Liver (tissue), 9 donors: Measurements from ENCODE around the gene SEMA3E. TPM values are rescaled to one million over a fixed set of nuclear protein-coding genes. Genes with fewer than 3 reads are reported as not detected.

ENCODE experiments used
- DNase-seq: peaks from one replicate; pipeline ENCODE4 v3.0.0-alpha.2; 2017; ENCODE audit warnings: low spot score
- H3K27ac ChIP-seq, 2 donors: one replicate each; pipeline ENCODE4 v1.7.0; 2013; ENCODE audit warnings: inconsistent platforms in 2 of 2, low read length in 2 of 2, control low read depth in 1 of 2, low read depth in 1 of 2, mild to moderate bottlenecking in 1 of 2
- H3K27me3 ChIP-seq, 4 donors: one replicate each; pipeline versions ENCODE4 v1.6.1 to v1.7.0; 2013; ENCODE audit warnings: low read length in 3 of 4, inconsistent platforms in 1 of 4, mild to moderate bottlenecking in 1 of 4, moderate library complexity in 1 of 4; ENCODE audit not compliant: control insufficient read depth in 4 of 4, insufficient read depth in 4 of 4
- H3K36me3 ChIP-seq, 4 donors: one replicate each; pipeline versions ENCODE4 v1.6.1 to v1.7.0; 2013; ENCODE audit warnings: low read length in 3 of 4, mild to moderate bottlenecking in 3 of 4, low read depth in 1 of 4, moderate library complexity in 1 of 4; ENCODE audit not compliant: control insufficient read depth in 4 of 4, insufficient read depth in 3 of 4
- H3K4me1 ChIP-seq, 4 donors: one replicate each; pipeline versions ENCODE4 v1.6.1 to v1.7.0; 2013; ENCODE audit warnings: low read length in 3 of 4, mild to moderate bottlenecking in 3 of 4, moderate library complexity in 1 of 4; ENCODE audit not compliant: control insufficient read depth in 4 of 4, insufficient read depth in 4 of 4
- H3K4me3 ChIP-seq, 3 donors: one replicate each; pipeline versions ENCODE4 v1.6.1 to v1.7.0; 2013; ENCODE audit warnings: low read length in 3 of 3, control low read depth in 1 of 3, low read depth in 1 of 3, mild to moderate bottlenecking in 1 of 3
- H3K9ac ChIP-seq, 2 donors: one replicate each; pipeline ENCODE4 v1.7.0; 2013; ENCODE audit warnings: low read length in 2 of 2, mild to moderate bottlenecking in 2 of 2, moderate library complexity in 2 of 2, control low read depth in 1 of 2, low read depth in 1 of 2
- H3K9me3 ChIP-seq, 4 donors: one replicate each; pipeline versions ENCODE4 v1.6.1 to v1.7.0; 2013; ENCODE audit warnings: low read length in 3 of 4; ENCODE audit not compliant: control insufficient read depth in 4 of 4
- EGR1 ChIP-seq, 2 donors: IDR thresholded peaks; 2 replicates each; pipeline ENCODE4 v1.6.1; 2016 to 2018; ENCODE audit warnings: antibody characterized with exemption in 2 of 2, low read depth in 2 of 2
- FOXA1 ChIP-seq: IDR thresholded peaks from 2 replicates; pipeline ENCODE4 v1.6.1; 2016; ENCODE audit warnings: antibody characterized with exemption
- HNF4A ChIP-seq, 2 donors: conservative IDR thresholded peaks; 2 replicates each; pipeline ENCODE4 v1.6.1; 2016; ENCODE audit warnings: antibody characterized with exemption in 2 of 2, mild to moderate bottlenecking in 2 of 2
- HNF4G ChIP-seq: IDR thresholded peaks from 2 replicates; pipeline ENCODE4 v1.6.1; 2016; ENCODE audit warnings: antibody characterized with exemption
- NR2F2 ChIP-seq: IDR thresholded peaks from 2 replicates; pipeline ENCODE4 v1.6.1; 2016; ENCODE audit warnings: antibody characterized with exemption
- RAD21 ChIP-seq, 2 donors: IDR thresholded peaks; 2 replicates each; pipeline ENCODE4 v1.6.1; 2016; ENCODE audit warnings: antibody characterized with exemption in 2 of 2, mild to moderate bottlenecking in 2 of 2
- REST ChIP-seq: IDR thresholded peaks from 2 replicates; pipeline ENCODE4 v1.6.1; 2016; ENCODE audit warnings: antibody characterized with exemption, mild to moderate bottlenecking
- RXRA ChIP-seq, 2 donors: IDR thresholded peaks; 2 replicates each; pipeline ENCODE4 v1.6.1; 2017 to 2018; ENCODE audit warnings: antibody characterized with exemption in 2 of 2, mild to moderate bottlenecking in 1 of 2
- SP1 ChIP-seq: IDR thresholded peaks from 2 replicates; pipeline ENCODE4 v1.6.1; 2018; ENCODE audit warnings: antibody characterized with exemption, mild to moderate bottlenecking
- TAF1 ChIP-seq: conservative IDR thresholded peaks from 2 replicates; pipeline ENCODE4 v1.6.1; 2016; ENCODE audit warnings: antibody characterized with exemption, mild to moderate bottlenecking
- YY1 ChIP-seq: IDR thresholded peaks from 2 replicates; pipeline ENCODE4 v1.6.1; 2016; ENCODE audit warnings: antibody characterized with exemption, mild to moderate bottlenecking
- ZBTB33 ChIP-seq: IDR thresholded peaks from 2 replicates; pipeline ENCODE4 v1.6.1; 2016; ENCODE audit warnings: antibody characterized with exemption
- WGBS: extraction: QIAGEN DNeasy Blood & Tissue Kit; methylation state at CpG from one replicate; pipeline ENCODE4 v1.1.7; 2013; 5-methylcytosine and 5-hydroxymethylcytosine counted together
- polyA plus RNA-seq, 2 donors: library from polyadenylated mRNA; stranded (reverse) in 1 of 2; unstranded in 1 of 2; fragments of 200-250 nt in 1 of 2; fragments of >200 nt in 1 of 2; fragmentation: Nextera tagmentation in 1 of 2; extraction: Ambion mirVana in 1 of 2; gene quantifications; one replicate each; pipeline versions ENCODE4 v1.2.1 to v1.2.3, GENCODE V29; 2013 to 2015
- total RNA-seq, 2 donors: library from RNA; depleted of rRNA; stranded (reverse); fragments of >200 nt; gene quantifications; one replicate each; pipeline ENCODE4 v1.2.3, GENCODE V29; 2014
- TF ChIP-seq, protein P1 (sequence below): fragments of 150-350 bp; IDR thresholded peaks from 2 replicates; pipeline ENCODE4 v1.5.1; 2017; ENCODE audit warnings: improper control_type of control experiment, low read depth, low read length; ENCODE audit not compliant: missing input control
- donor health status: healthy.
- donor health status: healthy.
- donor health status: healthy.
- donor health status: healthy.
- donor health status: healthy.

The SEMA3E gene
- total and polyA plus RNA-seq, 4 donors, result 0.20 to 1.2 (median 0.59) TPM; not detected in 1

DNA sequence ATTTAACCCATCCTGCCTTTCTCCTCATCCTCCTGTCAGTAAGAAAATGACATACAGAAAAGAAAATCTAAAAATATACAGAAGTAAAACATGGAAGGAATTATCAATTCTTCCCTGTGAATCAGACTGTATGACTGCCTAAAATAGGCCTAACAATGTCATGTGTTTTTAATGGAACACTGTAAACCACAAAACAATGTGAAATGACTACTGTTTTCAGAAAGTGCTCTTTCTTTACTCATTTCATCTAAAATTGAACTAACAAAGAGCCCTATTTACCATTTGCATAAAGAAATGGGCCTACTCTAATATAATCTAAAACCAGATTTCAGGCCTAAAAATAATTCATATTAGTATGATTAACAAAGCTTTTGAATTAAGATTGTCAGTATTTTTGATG, 35.7 kb downstream of the SEMA3E start:
- no peak overlapping the region for H3K4me3 ChIP-seq
- no peaks in the 10 kb centered on the region for H3K4me1 ChIP-seq
- DNase-seq, result no peak
- H3K36me3 ChIP-seq, result no peaks in the 10 kb centered on the region
- H3K27me3 ChIP-seq, result no peaks in the 10 kb centered on the region
- no peaks in the 10 kb centered on the region for H3K9me3 ChIP-seq
- TF ChIP-seq HNF4A (conservative IDR thresholded peaks at IDR 0.05), result no peak
- H3K9ac ChIP-seq, result no peak overlapping the region
- no peak overlapping the region for H3K27ac ChIP-seq

GRCh38 chr7:83611776-83612175, 37.2 kb downstream of the SEMA3E start:
- H3K9me3 ChIP-seq, result no peaks in the 10 kb centered on the region
- no peak overlapping the region for H3K4me3 ChIP-seq
- TF ChIP-seq YY1 (no peak), FOXA1 (no peak), RXRA (IDR thresholded peaks at IDR 0.05) (no peak), NR2F2 (no peak)
- 93% methylated on average over 1 of the region's 1 CpG for WGBS
- no peak overlapping the region for H3K9ac ChIP-seq
- no peaks in the 10 kb centered on the region for H3K27me3 ChIP-seq
- H3K27ac ChIP-seq, result no peak overlapping the region
- no peaks in the 10 kb centered on the region for H3K36me3 ChIP-seq
- DNase-seq, result no peak
- H3K4me1 ChIP-seq, result no peaks in the 10 kb centered on the region

DNA sequence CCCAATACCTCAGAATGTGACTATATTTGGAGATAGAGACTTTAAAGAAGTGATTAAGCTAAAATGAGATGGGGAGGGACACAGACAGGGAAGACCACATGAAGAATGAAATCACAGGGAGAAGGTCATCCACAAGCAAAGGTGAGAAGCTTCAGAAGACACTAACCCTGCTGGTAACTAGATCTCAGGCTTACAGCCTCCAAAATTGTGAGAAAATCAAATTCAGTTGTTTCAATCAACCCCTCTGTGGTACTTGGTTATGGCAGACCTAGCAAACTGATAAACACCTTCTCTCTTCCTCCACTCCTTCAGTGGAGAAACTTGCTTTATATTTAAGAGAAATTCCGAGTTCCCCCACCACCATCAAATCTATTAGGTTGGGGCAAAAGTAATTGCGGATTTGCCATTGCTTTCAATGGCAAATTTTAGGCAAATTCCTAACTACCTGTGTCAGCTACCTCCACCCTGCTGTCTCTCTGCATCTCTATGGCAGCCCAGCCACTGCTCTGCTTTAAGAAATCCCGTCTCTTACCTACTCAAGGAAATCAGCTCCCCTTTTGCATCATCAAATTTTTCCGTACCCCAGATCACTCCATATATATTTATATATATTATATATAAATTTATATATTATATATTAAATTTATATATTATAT, 38.2 kb downstream of the SEMA3E start:
- Histone ChIP-seq H3K27ac (no peak overlapping the region), H3K27me3 (no peaks in the 10 kb centered on the region), H3K4me3 (no peak overlapping the region), H3K4me1 (no peaks in the 10 kb centered on the region), H3K36me3 (no peaks in the 10 kb centered on the region), H3K9ac (no peak overlapping the region), H3K9me3 (no peaks in the 10 kb centered on the region)
- WGBS, result 68% methylated on average over 4 of the region's 4 CpGs
- TF ChIP-seq, protein P1, sequence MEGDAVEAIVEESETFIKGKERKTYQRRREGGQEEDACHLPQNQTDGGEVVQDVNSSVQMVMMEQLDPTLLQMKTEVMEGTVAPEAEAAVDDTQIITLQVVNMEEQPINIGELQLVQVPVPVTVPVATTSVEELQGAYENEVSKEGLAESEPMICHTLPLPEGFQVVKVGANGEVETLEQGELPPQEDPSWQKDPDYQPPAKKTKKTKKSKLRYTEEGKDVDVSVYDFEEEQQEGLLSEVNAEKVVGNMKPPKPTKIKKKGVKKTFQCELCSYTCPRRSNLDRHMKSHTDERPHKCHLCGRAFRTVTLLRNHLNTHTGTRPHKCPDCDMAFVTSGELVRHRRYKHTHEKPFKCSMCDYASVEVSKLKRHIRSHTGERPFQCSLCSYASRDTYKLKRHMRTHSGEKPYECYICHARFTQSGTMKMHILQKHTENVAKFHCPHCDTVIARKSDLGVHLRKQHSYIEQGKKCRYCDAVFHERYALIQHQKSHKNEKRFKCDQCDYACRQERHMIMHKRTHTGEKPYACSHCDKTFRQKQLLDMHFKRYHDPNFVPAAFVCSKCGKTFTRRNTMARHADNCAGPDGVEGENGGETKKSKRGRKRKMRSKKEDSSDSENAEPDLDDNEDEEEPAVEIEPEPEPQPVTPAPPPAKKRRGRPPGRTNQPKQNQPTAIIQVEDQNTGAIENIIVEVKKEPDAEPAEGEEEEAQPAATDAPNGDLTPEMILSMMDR, result no peak
- TF ChIP-seq FOXA1, result no peak
- no peak for TF ChIP-seq RXRA (IDR thresholded peaks at IDR 0.05)
- TF ChIP-seq ZBTB33, result no peak
- TF ChIP-seq RAD21 (IDR thresholded peaks at IDR 0.05), result no peak
- no peak for TF ChIP-seq REST
- TF ChIP-seq SP1, result no peak
- TF ChIP-seq TAF1, result no peak
- TF ChIP-seq HNF4G, result no peak
- no peak for TF ChIP-seq NR2F2
- no peak for TF ChIP-seq HNF4A (conservative IDR thresholded peaks at IDR 0.05)
- no peak for TF ChIP-seq EGR1 (IDR thresholded peaks at IDR 0.05; ENCODE audit: low read depth in 2 of 2)
- no peak for DNase-seq
